ENCODE measurements around the gene IBSP.

IBSP gene

GRCh38 chr4:87853108-87853507, 53.8 kb downstream of the IBSP start:
- CTCF ChIA-PET, result interaction anchor here (0.6 to 4.7 kb wide), 27 partner anchors 8 to 359 kb away, joined by 3 to 58 read pairs (median 4); partner anchors contain the start of gene SPP1
- Histone ChIP-seq H3K4me1 (ENCODE audit: control extremely low read depth in 1 of 4, control insufficient read depth in 4 of 4, insufficient read depth in 4 of 4, low read length in 3 of 4) (peaks cover 9 to 45% (median 26%) of the 10 kb centered on the region in 4 experiments), H3K4me3 (ENCODE audit: control insufficient read depth in 1 of 7, extremely low read depth in 1 of 7, insufficient read depth in 4 of 7, low read depth in 2 of 7, low read length in 6 of 7) (no peak overlapping the region), H3K27ac (ENCODE audit: insufficient read depth in 1 of 2, low read depth in 1 of 2, low read length in 2 of 2, poor library complexity in 1 of 2, severe bottlenecking in 2 of 2) (no peak overlapping the region), H3K27me3 (replicated peaks in 2 of 5; ENCODE audit: control insufficient read depth in 4 of 5, insufficient read depth in 5 of 5, low read length in 4 of 5) (no peaks in the 10 kb centered on the region), H3K9me3 (ENCODE audit: control extremely low read depth in 1 of 5, control insufficient read depth in 4 of 5, insufficient read depth in 2 of 5, low read depth in 1 of 5, low read length in 4 of 5) (no peaks in the 10 kb centered on the region), H3K36me3 (ENCODE audit: control insufficient read depth in 4 of 4, insufficient read depth in 4 of 4, low read length in 3 of 4) (no peaks in the 10 kb centered on the region)
- DNase-seq, result peak; percentile 60 to 76 (median 60)
- 0% methylated on average over 2 of the region's 3 CpGs for WGBS (ENCODE audit: insufficient coverage)
- POLR2A ChIA-PET, result interaction anchor here (0.9 kb wide), 1 partner anchor 53 kb away, joined by 3 read pairs; no protein-coding TSS in a partner anchor

GRCh38 chr4:87853891-87854290, 54.5 kb downstream of the IBSP start:
- H3K4me1 ChIP-seq (ENCODE audit: control extremely low read depth in 1 of 4, control insufficient read depth in 4 of 4, insufficient read depth in 4 of 4, low read length in 3 of 4), result peaks cover 7 to 42% (median 24%) of the 10 kb centered on the region in 4 experiments
- no peaks in the 10 kb centered on the region for H3K36me3 ChIP-seq (ENCODE audit: control insufficient read depth in 4 of 4, insufficient read depth in 4 of 4, low read length in 3 of 4)
- no peak for DNase-seq
- no peak overlapping the region for H3K27ac ChIP-seq (ENCODE audit: insufficient read depth in 1 of 2, low read depth in 1 of 2, low read length in 2 of 2, poor library complexity in 1 of 2, severe bottlenecking in 2 of 2)
- no peaks in the 10 kb centered on the region for H3K9me3 ChIP-seq (ENCODE audit: control extremely low read depth in 1 of 5, control insufficient read depth in 4 of 5, insufficient read depth in 2 of 5, low read depth in 1 of 5, low read length in 4 of 5)
- CTCF ChIA-PET, result interaction anchor here (1.0 to 4.7 kb wide), 11 partner anchors 8 to 357 kb away, joined by 3 to 58 read pairs (median 5); partner anchors contain the start of gene SPP1
- POLR2A ChIA-PET, result no interaction called here
- no peaks in the 10 kb centered on the region for H3K27me3 ChIP-seq (replicated peaks in 2 of 5; ENCODE audit: control insufficient read depth in 4 of 5, insufficient read depth in 5 of 5, low read length in 4 of 5)
- no peak overlapping the region for H3K4me3 ChIP-seq (ENCODE audit: control insufficient read depth in 1 of 7, extremely low read depth in 1 of 7, insufficient read depth in 4 of 7, low read depth in 2 of 7, low read length in 6 of 7)

GRCh38 chr4:87855559-87855958, 56.2 kb downstream of the IBSP start:
- peak overlapping the region in 2 of 7 experiments; percentile 50 to 58 for H3K4me3 ChIP-seq (ENCODE audit: control insufficient read depth in 1 of 7, extremely low read depth in 1 of 7, insufficient read depth in 4 of 7, low read depth in 2 of 7, low read length in 6 of 7)
- H3K27ac ChIP-seq (ENCODE audit: insufficient read depth in 1 of 2, low read depth in 1 of 2, low read length in 2 of 2, poor library complexity in 1 of 2, severe bottlenecking in 2 of 2), result no peak overlapping the region
- 14% methylated on average over 1 of the region's 8 CpGs for WGBS (ENCODE audit: insufficient coverage)
- ChIA-PET CTCF (interaction anchor here (4.5 to 4.7 kb wide), 2 partner anchors 118 to 132 kb away, joined by 32 to 58 read pairs; partner anchors contain the start of gene SPP1), POLR2A (no interaction called here)
- peaks cover 0 to 25% (median 11%) of the 10 kb centered on the region in 4 experiments for H3K4me1 ChIP-seq (ENCODE audit: control extremely low read depth in 1 of 4, control insufficient read depth in 4 of 4, insufficient read depth in 4 of 4, low read length in 3 of 4)
- H3K27me3 ChIP-seq (replicated peaks in 2 of 5; ENCODE audit: control insufficient read depth in 4 of 5, insufficient read depth in 5 of 5, low read length in 4 of 5), result no peaks in the 10 kb centered on the region
- DNase-seq, result peak in 2 of 3 donors; percentile 22 to 73
- H3K36me3 ChIP-seq (ENCODE audit: control insufficient read depth in 4 of 4, insufficient read depth in 4 of 4, low read length in 3 of 4), result no peaks in the 10 kb centered on the region
- H3K9me3 ChIP-seq (ENCODE audit: control extremely low read depth in 1 of 5, control insufficient read depth in 4 of 5, insufficient read depth in 2 of 5, low read depth in 1 of 5, low read length in 4 of 5), result no peaks in the 10 kb centered on the region

GRCh38 chr4:87856816-87857215, 57.5 kb downstream of the IBSP start:
- Histone ChIP-seq H3K9me3 (ENCODE audit: control extremely low read depth in 1 of 5, control insufficient read depth in 4 of 5, insufficient read depth in 2 of 5, low read depth in 1 of 5, low read length in 4 of 5) (no peaks in the 10 kb centered on the region), H3K4me3 (ENCODE audit: control insufficient read depth in 1 of 7, extremely low read depth in 1 of 7, insufficient read depth in 4 of 7, low read depth in 2 of 7, low read length in 6 of 7) (no peak overlapping the region), H3K27ac (ENCODE audit: insufficient read depth in 1 of 2, low read depth in 1 of 2, low read length in 2 of 2, poor library complexity in 1 of 2, severe bottlenecking in 2 of 2) (no peak overlapping the region), H3K27me3 (replicated peaks in 2 of 5; ENCODE audit: control insufficient read depth in 4 of 5, insufficient read depth in 5 of 5, low read length in 4 of 5) (no peaks in the 10 kb centered on the region), H3K36me3 (ENCODE audit: control insufficient read depth in 4 of 4, insufficient read depth in 4 of 4, low read length in 3 of 4) (no peaks in the 10 kb centered on the region), H3K4me1 (ENCODE audit: control extremely low read depth in 1 of 4, control insufficient read depth in 4 of 4, insufficient read depth in 4 of 4, low read length in 3 of 4) (peaks cover 0 to 15% (median 10%) of the 10 kb centered on the region in 4 experiments)
- CTCF ChIA-PET, result interaction anchor here (1.1 to 1.9 kb wide), 5 partner anchors 110 to 121 kb away, joined by 3 to 7 read pairs (median 4); no protein-coding TSS in a partner anchor
- POLR2A ChIA-PET, result no interaction called here
- no peak for DNase-seq
- 100% methylated on average over 1 of the region's 1 CpG for WGBS (ENCODE audit: insufficient coverage)

- H3K4me3 ChIP-seq (ENCODE audit: control insufficient read depth in 1 of 7, extremely low read depth in 1 of 7, insufficient read depth in 4 of 7, low read depth in 2 of 7, low read length in 6 of 7), result no peak overlapping the region
- H3K27me3 ChIP-seq (replicated peaks in 2 of 5; ENCODE audit: control insufficient read depth in 4 of 5, insufficient read depth in 5 of 5, low read length in 4 of 5), result no peaks in the 10 kb centered on the region
- no peak overlapping the region for H3K27ac ChIP-seq (ENCODE audit: insufficient read depth in 1 of 2, low read depth in 1 of 2, low read length in 2 of 2, poor library complexity in 1 of 2, severe bottlenecking in 2 of 2)
- H3K4me1 ChIP-seq (ENCODE audit: control extremely low read depth in 1 of 4, control insufficient read depth in 4 of 4, insufficient read depth in 4 of 4, low read length in 3 of 4), result peaks cover 0 to 13% (median 10%) of the 10 kb centered on the region in 4 experiments
- no peaks in the 10 kb centered on the region for H3K36me3 ChIP-seq (ENCODE audit: control insufficient read depth in 4 of 4, insufficient read depth in 4 of 4, low read length in 3 of 4)
- CTCF ChIA-PET, result interaction anchor here (0.6 to 1.9 kb wide), 6 partner anchors 109 to 122 kb away, joined by 3 to 7 read pairs (median 4); no protein-coding TSS in a partner anchor
- DNase-seq, result no peak
- POLR2A ChIA-PET, result no interaction called here
- H3K9me3 ChIP-seq (ENCODE audit: control extremely low read depth in 1 of 5, control insufficient read depth in 4 of 5, insufficient read depth in 2 of 5, low read depth in 1 of 5, low read length in 4 of 5), result no peaks in the 10 kb centered on the region
- 100% methylated on average over 2 of the region's 5 CpGs for WGBS (ENCODE audit: insufficient coverage)
Measured at GRCh38 chr4:87857789-87858188, 58.4 kb downstream of the IBSP start.
